NCI-H82 treated with DMSO at 0.1 percent for 48 hours (cell line): ENCODE measurements around the gene FOXD4L5.
"Not testable (repeated sequence)": the region's sequence is repeated elsewhere in the genome, so short reads cannot be mapped to it uniquely, and the experiment has no call there.

Source experiments
- DNase-seq: peaks from one replicate; lab custom pipeline; 2025; ENCODE audit not compliant: unreplicated experiment; lab: John Stamatoyannopoulos, UW

The FOXD4L5 gene

DNA sequence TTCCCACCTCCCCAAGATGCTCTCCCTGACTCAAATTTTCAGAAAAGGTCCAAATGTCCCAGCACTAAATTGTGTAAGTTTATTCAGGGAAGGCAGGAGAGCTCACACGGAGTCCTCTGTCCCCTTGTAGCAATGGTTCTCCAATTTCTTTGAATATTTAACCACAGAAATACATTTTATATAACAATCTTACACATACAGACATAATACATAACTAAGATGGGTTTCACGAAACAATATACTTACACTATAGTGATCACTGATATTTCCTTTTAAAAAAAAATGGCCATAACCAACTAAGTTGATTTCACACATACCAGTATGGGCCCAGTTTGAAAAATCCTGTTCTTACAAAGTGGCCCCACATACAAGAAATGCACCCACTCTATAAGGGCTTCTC, at the start of gene FOXD4L5:
TSS of gene FOXD4L5 (minus strand) at position 101 of the 400 bp plus-strand sequence. CDS start 832 bp downstream, outside the sequence.
- not testable (repeated sequence) for DNase-seq

DNA sequence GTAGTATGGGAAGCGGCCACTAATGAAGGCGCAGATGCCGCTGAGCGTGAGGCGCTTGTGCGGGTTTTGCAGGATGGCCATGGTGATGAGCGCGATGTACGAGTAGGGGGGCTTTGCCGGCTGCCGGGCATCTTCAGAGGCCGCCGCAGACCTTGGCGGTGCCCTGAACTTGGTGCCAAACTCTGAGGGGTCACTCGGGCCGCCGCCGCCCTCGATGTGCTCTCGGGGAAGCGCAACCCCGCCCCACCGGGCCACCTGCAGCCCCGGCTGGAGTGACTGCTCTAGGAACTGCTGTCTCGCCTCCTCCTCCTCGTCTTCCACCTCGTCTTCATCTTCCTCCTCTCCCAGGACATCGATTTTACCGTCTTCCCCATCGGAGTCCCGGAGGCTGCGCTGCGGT, 1.1 kb downstream of the FOXD4L5 start:
- DNase-seq: not testable (repeated sequence)

DNA sequence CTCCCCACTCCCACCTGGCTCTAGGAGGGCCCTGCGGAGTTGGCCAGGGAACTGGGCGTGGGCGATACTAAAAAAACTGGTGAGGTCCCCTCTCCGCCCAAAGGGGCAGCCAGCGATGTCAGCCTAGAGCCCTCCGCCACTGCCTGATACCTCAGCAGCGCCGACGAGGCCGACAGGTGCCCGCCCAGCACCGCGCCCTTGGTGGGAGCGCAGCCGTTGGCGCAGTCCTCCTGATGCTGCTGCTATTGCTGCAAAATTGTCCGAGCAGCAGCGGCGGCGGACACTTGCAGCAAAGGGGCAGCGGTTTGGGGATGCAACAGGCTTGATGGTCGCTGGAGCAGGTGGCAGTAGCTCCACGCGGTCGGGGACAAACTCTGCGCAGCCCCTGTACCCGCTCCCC, 2.0 kb downstream of the FOXD4L5 start:
- DNase-seq: not testable (repeated sequence)
